Cardiac fibroblast (primary cell): Measurements from ENCODE around the gene RHOT2.

ENCODE experiments used
- DNase-seq, 2 donors: peaks; one replicate each; pipeline versions ENCODE4 v3.0.0 to v3.0.0-alpha.2; 2010; ENCODE audit warnings: low read depth in 2 of 2
- H3K4me3 ChIP-seq, 2 donors: replicated peaks in 1 of 2; 1 replicate in 1 of 2; 2 replicates in 1 of 2; pipeline ENCODE4 v1.5.1; 2011; ENCODE audit warnings: low read depth in 2 of 2, low read length in 2 of 2, mild to moderate bottlenecking in 2 of 2, moderate library complexity in 1 of 2
- CTCF ChIP-seq: IDR thresholded peaks from one replicate; pipeline ENCODE4 v1.5.1; 2011; ENCODE audit warnings: low read depth, mild to moderate bottlenecking, low read length, inconsistent platforms

Gene RHOT2

GRCh38 chr16:629185-629832, 38.6 kb upstream of the RHOT2 start:
- TF ChIP-seq CTCF: no peak
- no peak for DNase-seq

GRCh38 chr16:629833-630248, 38.1 kb upstream of the RHOT2 start:
- H3K4me3 ChIP-seq: no peak overlapping the region
- DNase-seq: no peak
- TF ChIP-seq CTCF: no peak

More at GRCh38 chr16:629185-629832, 38.6 kb upstream of the RHOT2 start:
- no peak overlapping the region for H3K4me3 ChIP-seq

- no peak for DNase-seq
- H3K4me3 ChIP-seq: no peak overlapping the region
- TF ChIP-seq CTCF: no peak
Measured at GRCh38 chr16:630249-630814, 37.6 kb upstream of the RHOT2 start.

GRCh38 chr16:630815-631405, 37.0 kb upstream of the RHOT2 start, which contains the start of gene WFIKKN1:
Gene WFIKKN1, plus strand, starts transcription at chr16:630985. Its CDS starts 269 bp downstream, at chr16:631254.
- H3K4me3 ChIP-seq: no peak within 1 kb of the TSS
- no peak for DNase-seq
- TF ChIP-seq CTCF: no peak

- no peak for DNase-seq
- no peak overlapping the region for H3K4me3 ChIP-seq
- no peak for TF ChIP-seq CTCF
Measured at GRCh38 chr16:631808-632358, 36.0 kb upstream of the RHOT2 start.

- DNase-seq: no peak
- no peak for TF ChIP-seq CTCF
- H3K4me3 ChIP-seq: no peak overlapping the region
Measured at GRCh38 chr16:632486-633335, 35.2 kb upstream of the RHOT2 start.
